Posterior vena cava (tissue), 2 donors: ENCODE results near the gene PTPRH. TPM values are rescaled to one million over a fixed set of nuclear protein-coding genes. Genes with fewer than 3 reads are reported as not detected.
A peak's percentile ranks its signal among the peaks of the same experiment; 100 is the strongest.
"Not testable (repeated sequence)": the region's sequence is repeated elsewhere in the genome, so short reads cannot be mapped to it uniquely, and the experiment has no call there.

Experiments used
- DNase-seq: peaks from one replicate; pipeline ENCODE4 v3.0.0-alpha.2; 2020; ENCODE audit warnings: low spot score
- intact Hi-C, 2 donors: fragments of 100-400 bp; cut with DNase I; formaldehyde crosslinking; loops; one replicate each; pipeline versions ENCODE4 v1.14.1 to v1.14.2; 2022 to 2023
- total RNA-seq, 2 donors: library from RNA; stranded (reverse); fragmentation: NEBNext Ultra II Directional; extraction: Animal tissue kit (Norgen Biotek cat#: 25700); gene quantifications; one replicate each; pipeline ENCODE4 v1.2.1, GENCODE V29; 2021
- donor health status: DM: yes; HTN: yes; CAD: no.
- donor health status: DM: yes; HTN: yes; CAD: no.

Gene PTPRH
- total RNA-seq, 2 donors from 2014 or later, result 0.81 to 1.6 TPM

GRCh38 chr19:55166530-55167268 lies 42.6 kb downstream of the PTPRH start, which contains the start of gene DNAAF3:
Gene DNAAF3, minus strand, starts transcription at chr19:55166613. Its CDS starts 200 bp downstream, at chr19:55166413.
- peak; percentile 96 for DNase-seq
- intact Hi-C loops, result no loop called here

- DNase-seq, result no peak
- intact Hi-C loops, result no loop called here
These were observed 43.3 kb downstream of the PTPRH start for GRCh38 chr19:55165952-55166529.

GRCh38 chr19:55161571-55162322 lies 47.6 kb downstream of the PTPRH start:
- intact Hi-C loops, result no loop called here
- DNase-seq, result no peak

DNA sequence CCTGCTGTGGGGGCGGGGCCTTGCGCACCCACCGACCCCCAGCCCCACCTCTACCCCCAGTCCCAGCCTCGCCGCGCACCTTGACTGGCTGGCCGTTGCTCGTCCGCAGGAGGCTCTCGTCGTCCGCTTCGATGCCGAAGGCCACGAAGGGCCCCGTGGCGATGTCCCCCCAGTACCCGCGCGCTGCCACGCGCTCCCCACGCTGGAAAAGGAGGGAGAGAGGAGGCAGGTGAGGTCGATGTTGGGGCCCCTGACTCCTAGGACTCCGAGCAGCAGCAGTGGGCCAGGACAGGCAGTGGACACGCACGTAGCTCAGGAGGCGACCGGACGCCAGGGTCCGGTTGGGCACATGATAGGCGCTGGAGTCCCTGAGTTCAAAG lies 48.3 kb downstream of the PTPRH start:
- no peak for DNase-seq
- intact Hi-C loops, result no loop called here

- intact Hi-C loops, result no loop called here
- DNase-seq, result peak; percentile 94
These were observed 48.9 kb downstream of the PTPRH start for GRCh38 chr19:55160128-55160985.

DNA sequence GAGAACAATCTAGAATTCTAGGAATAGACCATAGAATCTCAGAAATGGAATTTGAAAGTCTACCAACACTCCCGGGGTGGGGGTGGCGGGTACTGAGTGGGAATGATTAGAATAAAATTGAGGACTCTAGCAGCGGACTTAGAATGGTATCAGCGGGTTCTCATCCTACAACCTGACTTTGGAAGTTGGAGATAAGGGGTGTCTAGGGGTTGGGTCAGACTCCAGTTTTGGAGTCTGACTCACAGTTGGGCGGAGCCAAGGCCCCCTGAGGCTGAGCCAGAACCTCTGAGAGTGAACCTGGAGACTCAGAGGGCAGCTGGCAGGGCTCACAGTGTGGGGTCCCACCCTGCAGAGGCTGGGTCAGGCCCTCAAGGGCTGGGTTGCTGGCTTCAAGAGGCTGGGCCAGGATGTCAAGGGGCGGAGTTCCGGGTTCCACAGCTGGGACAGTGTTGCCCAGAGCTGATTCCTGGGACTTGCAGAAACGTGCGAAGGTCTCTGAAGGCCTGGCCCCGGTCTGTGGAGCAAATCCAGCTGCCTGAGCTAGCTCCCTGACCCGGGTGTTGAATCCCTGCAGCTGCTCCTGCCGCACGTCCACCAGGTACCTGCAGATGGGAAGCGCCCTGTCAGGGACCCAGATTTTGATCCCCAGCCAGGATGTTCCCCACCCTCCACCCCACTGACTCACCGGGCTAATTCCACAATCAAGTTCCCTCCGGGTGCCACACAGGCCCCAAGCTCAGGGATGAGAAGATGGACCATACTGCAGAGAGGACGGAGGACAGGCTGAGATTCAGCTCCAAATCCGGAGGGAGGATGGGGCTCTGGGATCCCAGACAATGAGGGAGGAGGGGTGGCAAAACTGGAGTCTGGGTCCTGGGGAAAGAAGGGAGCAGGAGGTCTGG lies 50.2 kb downstream of the PTPRH start:
- DNase-seq, result no peak
- intact Hi-C loops, result no loop called here

GRCh38 chr19:55158423-55158822 lies 50.9 kb downstream of the PTPRH start:
- DNase-seq, result no peak
- intact Hi-C loops, result no loop called here

DNA sequence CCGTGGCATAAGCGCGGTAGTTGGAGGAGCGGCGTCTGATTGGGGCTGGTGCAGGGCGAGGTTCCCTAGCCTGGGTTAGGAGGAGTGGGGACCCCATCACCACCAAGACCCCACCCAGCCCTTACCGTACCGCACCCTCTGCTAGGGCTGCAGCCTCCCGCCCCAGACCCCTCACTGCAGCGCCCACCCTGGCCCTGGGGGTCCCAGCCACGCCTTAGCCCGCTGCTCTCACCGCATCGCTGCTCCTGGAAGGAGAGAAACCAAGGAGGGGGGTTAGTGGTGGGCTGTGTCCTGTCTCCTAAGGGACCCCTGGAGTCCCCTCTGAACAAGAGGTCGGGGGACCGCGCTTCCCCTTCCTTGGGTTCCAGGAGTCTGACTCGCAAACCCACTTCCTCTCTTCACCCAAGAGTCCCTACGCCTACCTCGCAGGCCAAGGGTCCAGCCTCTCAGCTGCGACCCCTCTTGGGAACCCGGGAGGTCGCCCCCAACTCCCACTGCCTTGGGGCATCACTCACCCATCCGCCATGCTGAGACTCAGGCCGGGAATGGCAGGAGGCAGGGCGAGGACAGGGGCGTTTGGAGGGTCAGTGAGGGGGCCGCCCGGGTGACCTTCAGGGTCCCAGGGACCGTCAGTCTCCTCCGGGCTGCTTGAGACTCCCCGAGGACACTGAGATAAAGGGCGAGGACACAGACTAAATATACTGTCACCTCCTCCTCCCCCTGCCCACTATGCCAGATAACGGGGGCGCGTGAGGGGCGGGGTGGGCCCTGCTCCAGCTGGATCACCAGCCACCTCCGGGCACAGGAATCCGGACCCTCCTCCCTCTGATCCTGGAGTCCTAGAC lies 52.0 kb downstream of the PTPRH start, which contains the start of gene TNNI3:
Gene TNNI3 (minus strand): TSS at position 669 of the 845 bp plus-strand sequence. CDS start 143 bp downstream, at position 526.
- intact Hi-C loops, result loop anchor here in 1 of 2 donors (2.0 kb wide), 1 partner anchor 38 kb away; no protein-coding TSS in a partner anchor
- no peak for DNase-seq

DNA sequence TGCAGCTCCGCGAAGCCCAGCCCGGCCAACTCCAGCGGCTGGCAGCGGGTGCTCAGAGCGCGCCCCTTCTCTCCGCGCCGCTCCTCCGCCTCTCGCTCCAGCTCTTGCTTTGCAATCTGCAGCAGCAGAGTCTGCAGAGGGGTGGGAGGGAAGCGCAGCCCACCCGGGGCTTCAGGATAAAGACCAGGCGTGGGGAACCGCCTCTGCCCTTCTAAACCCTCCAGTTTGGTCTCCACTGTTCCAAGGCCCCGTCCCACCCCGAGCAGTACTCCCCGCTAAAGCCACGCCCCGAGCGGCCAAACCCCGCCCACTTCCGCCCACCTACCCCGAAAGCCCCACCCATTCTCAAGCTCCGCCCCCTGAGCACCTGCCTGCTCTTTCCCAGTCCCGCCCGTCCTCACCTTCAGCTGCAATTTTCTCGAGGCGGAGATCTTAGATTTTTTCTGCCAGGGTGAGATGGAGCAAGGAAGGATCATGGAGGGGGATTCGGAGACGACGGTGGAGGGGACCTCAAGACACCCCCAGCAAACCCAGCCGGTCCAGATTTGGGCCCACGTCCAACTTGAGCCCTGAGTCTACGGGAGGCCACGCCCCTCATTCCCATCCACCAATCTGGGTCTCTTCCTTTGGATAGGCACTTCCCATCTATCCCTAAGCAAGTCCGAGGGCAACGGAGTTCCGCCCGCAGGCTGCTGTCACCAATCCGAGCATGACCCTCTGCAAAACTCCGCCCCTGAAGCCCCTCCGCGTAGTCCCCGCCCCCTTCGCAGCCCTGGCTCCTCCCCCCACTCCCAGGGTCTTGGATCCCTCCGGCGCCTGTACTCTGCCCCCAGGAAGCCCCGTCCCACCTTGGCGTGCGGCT lies 52.9 kb downstream of the PTPRH start:
- no peak for DNase-seq
- intact Hi-C loops, result loop anchor here in 1 of 2 donors (2.0 kb wide), 1 partner anchor 38 kb away; no protein-coding TSS in a partner anchor

DNA sequence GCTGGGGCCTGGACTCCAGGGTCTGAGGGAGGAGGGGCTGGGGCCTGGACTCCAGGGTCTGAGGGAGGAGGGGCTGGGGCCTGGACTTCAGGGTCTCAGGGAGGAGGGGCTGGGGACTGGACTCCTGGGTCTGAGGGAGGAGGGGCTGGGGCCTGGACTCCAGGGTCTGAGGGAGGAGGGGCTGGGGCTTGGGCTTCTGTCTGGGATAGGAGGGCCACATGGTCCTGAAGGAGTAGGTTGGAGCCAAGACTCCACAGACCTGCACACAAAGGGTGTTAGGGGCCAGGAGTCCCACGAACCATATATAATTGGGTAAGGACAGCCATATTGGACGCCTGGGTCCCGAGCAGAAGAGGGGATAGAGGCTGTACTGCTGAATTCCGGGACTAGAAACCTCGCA lies 53.5 kb downstream of the PTPRH start:
- not testable (repeated sequence) for DNase-seq
- intact Hi-C loops, result loop anchor here in 1 of 2 donors (2.0 kb wide), 1 partner anchor 37 kb away; no protein-coding TSS in a partner anchor

DNA sequence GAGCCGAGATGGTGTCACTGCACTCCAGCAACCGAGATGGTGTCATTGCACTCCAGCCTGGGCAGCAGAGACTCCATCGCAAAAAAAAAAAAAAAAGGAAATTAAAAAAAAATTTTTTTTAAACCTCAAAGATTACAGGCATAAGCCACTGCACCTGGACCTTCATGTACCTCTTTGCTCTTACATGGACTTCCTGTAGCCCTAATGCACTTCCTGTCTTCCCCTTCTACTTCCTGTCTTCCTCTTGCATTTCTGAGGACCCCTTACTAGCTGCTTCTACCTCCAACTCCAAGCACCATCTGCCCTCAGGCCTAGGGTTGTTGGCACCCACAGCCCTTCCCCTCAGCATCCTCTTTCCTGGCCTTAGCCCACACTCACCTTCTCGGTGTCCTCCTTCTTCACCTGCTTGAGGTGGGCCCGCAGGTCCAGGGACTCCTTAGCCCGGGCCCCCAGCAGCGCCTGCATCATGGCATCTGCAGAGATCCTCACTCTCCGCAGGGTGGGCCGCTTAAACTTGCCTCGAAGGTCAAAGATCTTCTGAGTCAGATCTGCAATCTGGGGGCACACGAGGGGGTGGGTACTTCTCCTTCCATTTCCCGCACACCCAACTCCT lies 55.5 kb downstream of the PTPRH start:
- intact Hi-C loops, result no loop called here
- no peak for DNase-seq

DNA sequence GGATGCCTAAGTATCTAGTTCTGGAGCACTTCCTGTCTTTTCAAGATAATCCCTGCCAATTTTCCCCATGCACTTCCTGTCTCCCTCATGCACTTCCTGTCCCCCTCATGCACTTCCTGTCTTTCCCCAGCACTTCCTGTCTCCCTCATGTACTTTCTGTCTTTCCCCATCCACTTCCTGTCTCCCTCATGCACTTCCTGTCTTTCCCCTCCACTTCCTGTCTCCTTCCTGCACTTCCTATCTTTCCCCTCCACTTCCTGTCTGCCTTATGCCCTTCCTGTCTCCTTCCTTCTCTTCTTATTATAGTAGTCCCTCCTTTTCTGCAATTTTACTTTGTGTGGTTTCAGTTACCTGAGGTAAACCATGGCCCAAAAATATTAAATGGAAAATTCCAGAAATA lies 57.3 kb downstream of the PTPRH start:
- intact Hi-C loops, result no loop called here
- no peak for DNase-seq

GRCh38 chr19:55149078-55150003 lies 60.0 kb downstream of the PTPRH start, which contains the start of gene TNNT1:
Gene TNNT1, minus strand, starts transcription at chr19:55149206. Its CDS starts 2,049 bp downstream, at chr19:55147157.
- DNase-seq, result no peak
- intact Hi-C loops, result loop anchor here in 1 of 2 donors (10.0 kb wide), 1 partner anchor 355 kb away; no protein-coding TSS in a partner anchor

- no peak for DNase-seq
These were observed 61.6 kb downstream of the PTPRH start for GRCh38 chr19:55147545-55148251.

More at GRCh38 chr19:55147545-55148251, 61.6 kb downstream of the PTPRH start:
- intact Hi-C loops, result loop anchor here in 1 of 2 donors (10.0 kb wide), 1 partner anchor 357 kb away; no protein-coding TSS in a partner anchor
